CD14-positive monocyte (primary cell): ENCODE results near the gene MIPOL1. TPM values are rescaled to one million over a fixed set of nuclear protein-coding genes. Genes with fewer than 3 reads are reported as not detected.

Experiments
- DNase-seq, 3 donors: peaks; one replicate each; pipeline ENCODE4 v3.0.0-alpha.2; 2011 to 2022
- H2AFZ ChIP-seq: 2 replicates; pipeline ENCODE4 v1.6.0; 2012; ENCODE audit warnings: mild to moderate bottlenecking, low read depth, low read length, inconsistent platforms; ENCODE audit not compliant: insufficient read depth, poor library complexity, severe bottlenecking
- H3K27ac ChIP-seq, 2 donors: 1 replicate in 1 of 2; 2 replicates in 1 of 2; pipeline ENCODE4 v1.5.1; 2012 to 2013; ENCODE audit warnings: low read length in 2 of 2, control low read depth in 1 of 2, inconsistent platforms in 1 of 2, low read depth in 1 of 2, mild to moderate bottlenecking in 1 of 2
- H3K27me3 ChIP-seq, 2 donors: one replicate each; pipeline versions ENCODE4 v1.6.0 to v1.6.1; 2011 to 2013; ENCODE audit warnings: low read length in 2 of 2; ENCODE audit not compliant: control insufficient read depth in 2 of 2, insufficient read depth in 2 of 2
- H3K36me3 ChIP-seq, 2 donors: replicated peaks in 1 of 2; 1 replicate in 1 of 2; 2 replicates in 1 of 2; pipeline versions ENCODE4 v1.5.1 to v1.6.1; 2012 to 2013; ENCODE audit warnings: low read length in 2 of 2, control low read depth in 1 of 2, inconsistent platforms in 1 of 2, mild to moderate bottlenecking in 1 of 2; ENCODE audit not compliant: insufficient read depth in 2 of 2, control insufficient read depth in 1 of 2
- H3K4me1 ChIP-seq, 2 donors: 1 replicate in 1 of 2; 2 replicates in 1 of 2; pipeline versions ENCODE4 v1.5.1 to v1.6.1; 2012 to 2013; ENCODE audit warnings: low read length in 2 of 2, control low read depth in 1 of 2, inconsistent platforms in 1 of 2, mild to moderate bottlenecking in 1 of 2, moderate library complexity in 1 of 2; ENCODE audit not compliant: insufficient read depth in 2 of 2, control insufficient read depth in 1 of 2
- H3K4me2 ChIP-seq: replicated peaks from 2 replicates; pipeline ENCODE3; 2012; ENCODE audit warnings: low read length, moderate library complexity, mild to moderate bottlenecking; ENCODE audit not compliant: poor library complexity, severe bottlenecking; ENCODE audit errors: extremely low read depth
- H3K4me3 ChIP-seq, 3 experiments: fragments of 200-600 bp in 1 of 3; sonication (generic) in 1 of 3; replicated peaks in 1 of 3; 1 replicate in 2 of 3; 2 replicates in 1 of 3; pipeline ENCODE4 v1.5.1; 2011 to 2013; ENCODE audit warnings: low read length in 3 of 3, mild to moderate bottlenecking in 3 of 3, control low read depth in 2 of 3, low read depth in 2 of 3, inconsistent platforms in 1 of 3, moderate library complexity in 1 of 3
- H3K79me2 ChIP-seq: 2 replicates; pipeline ENCODE4 v1.6.0; 2012; ENCODE audit warnings: mild to moderate bottlenecking, control low read depth, inconsistent platforms, low read length, moderate library complexity; ENCODE audit not compliant: insufficient read depth
- H3K9ac ChIP-seq: 2 replicates; pipeline ENCODE4 v1.6.0; 2017; ENCODE audit warnings: low read length, mild to moderate bottlenecking; ENCODE audit not compliant: insufficient read depth, poor library complexity, severe bottlenecking
- H3K9me3 ChIP-seq, 2 donors: replicated peaks in 1 of 2; 1 replicate in 1 of 2; 2 replicates in 1 of 2; pipeline versions ENCODE4 v1.5.1 to v1.6.1; 2012 to 2013; ENCODE audit warnings: low read length in 2 of 2, control low read depth in 1 of 2; ENCODE audit not compliant: control insufficient read depth in 1 of 2, insufficient read depth in 1 of 2
- H4K20me1 ChIP-seq: 2 replicates; pipeline ENCODE4 v1.6.0; 2012; ENCODE audit warnings: mild to moderate bottlenecking, low read length, control low read depth, moderate library complexity; ENCODE audit not compliant: insufficient read depth
- H3K27ac Mint-ChIP-seq, 7 donors: one replicate each; pipeline ENCODE4 v1.8.0; 2020; ENCODE audit warnings: mild to moderate bottlenecking in 7 of 7, mixed read lengths in 7 of 7, moderate library complexity in 6 of 7, inconsistent platforms in 2 of 7
- H3K27me3 Mint-ChIP-seq, 3 donors: one replicate each; pipeline ENCODE4 v1.8.0; 2021 to 2022; ENCODE audit warnings: low read depth in 3 of 3, mild to moderate bottlenecking in 3 of 3, mixed read lengths in 3 of 3, moderate library complexity in 3 of 3, inconsistent platforms in 1 of 3
- H3K36me3 Mint-ChIP-seq, 2 donors: one replicate each; pipeline ENCODE4 v1.8.0; 2020; ENCODE audit warnings: mixed read lengths in 2 of 2, inconsistent platforms in 1 of 2, mild to moderate bottlenecking in 1 of 2
- H3K4me1 Mint-ChIP-seq: one replicate; pipeline ENCODE4 v1.8.0; 2020; ENCODE audit warnings: mild to moderate bottlenecking, mixed read lengths
- H3K4me3 Mint-ChIP-seq, 2 donors: one replicate each; pipeline ENCODE4 v1.8.0; 2020; ENCODE audit warnings: mild to moderate bottlenecking in 2 of 2, mixed read lengths in 2 of 2, moderate library complexity in 1 of 2
- H3K9me3 Mint-ChIP-seq, 7 donors: one replicate each; pipeline ENCODE4 v1.8.0; 2020 to 2022; ENCODE audit warnings: mixed read lengths in 7 of 7, mild to moderate bottlenecking in 6 of 7, moderate library complexity in 6 of 7, inconsistent platforms in 2 of 7
- WGBS: methylation state at CpG from one replicate; pipeline ENCODE4 v1.1.5; 2013; ENCODE audit warnings: missing lambda C conversion rate; ENCODE audit not compliant: insufficient coverage; 5-methylcytosine and 5-hydroxymethylcytosine counted together
- intact Hi-C, 2 donors: fragments of 100-400 bp; cut with micrococcal nuclease; formaldehyde crosslinking; loops; one replicate each; pipeline versions ENCODE4 v1.15.0 to v1.15.1; 2023
- polyA plus RNA-seq, 3 donors: library from polyadenylated mRNA; depleted of rRNA in 1 of 3; unstranded in 2 of 3; stranded (reverse) in 1 of 3; fragments of 300-500 nt in 2 of 3; fragments of >200 nt in 1 of 3; fragmentation: Illumina TruSeq in 2 of 3; gene quantifications; 1 replicate in 2 of 3; 2 replicates in 1 of 3; pipeline ENCODE4 v1.2.3, GENCODE V29; 2012 to 2021
- TF ChIP-seq, protein P1 (sequence below): fragments of 200-600 bp; IDR thresholded peaks from one replicate; pipeline ENCODE4 v1.8.0; 2022; ENCODE audit warnings: antibody characterized with exemption, mild to moderate bottlenecking

MIPOL1 gene
- polyA plus RNA-seq, 3 donors, result not detected

DNA sequence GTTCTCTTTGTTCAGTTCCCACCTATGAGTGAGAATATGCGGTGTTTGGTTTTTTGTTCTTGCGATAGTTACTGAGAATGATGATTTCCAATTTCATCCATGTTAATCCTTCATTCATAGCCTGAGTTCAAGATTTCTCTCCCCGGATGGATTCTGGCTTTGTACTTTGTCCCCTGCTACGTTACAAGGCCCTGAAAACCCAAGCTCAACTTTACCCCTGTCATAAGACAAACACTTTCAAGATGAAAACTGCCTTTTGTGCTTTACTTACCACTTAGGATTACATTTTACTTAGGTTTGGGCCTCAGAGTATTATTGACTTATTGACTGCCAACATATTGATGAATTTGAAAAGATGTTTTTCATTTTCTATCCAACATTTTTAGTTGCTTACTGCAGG lies 361.0 kb downstream of the MIPOL1 start:
- WGBS, result 70% methylated on average over 1 of the region's 4 CpGs
- Mint-ChIP-seq H3K9me3 (peaks cover 3 to 16% (median 9%) of the 10 kb centered on the region in 7 donors), H3K27me3 (peaks cover 1 to 3% (median 2%) of the 10 kb centered on the region in 3 donors), H3K27ac (peak overlapping the region in 1 of 7 donors; percentile 4), H3K36me3 (no peaks in the 10 kb centered on the region), H3K4me1 (no peaks in the 10 kb centered on the region), H3K4me3 (no peak overlapping the region)
- TF ChIP-seq, protein P1, sequence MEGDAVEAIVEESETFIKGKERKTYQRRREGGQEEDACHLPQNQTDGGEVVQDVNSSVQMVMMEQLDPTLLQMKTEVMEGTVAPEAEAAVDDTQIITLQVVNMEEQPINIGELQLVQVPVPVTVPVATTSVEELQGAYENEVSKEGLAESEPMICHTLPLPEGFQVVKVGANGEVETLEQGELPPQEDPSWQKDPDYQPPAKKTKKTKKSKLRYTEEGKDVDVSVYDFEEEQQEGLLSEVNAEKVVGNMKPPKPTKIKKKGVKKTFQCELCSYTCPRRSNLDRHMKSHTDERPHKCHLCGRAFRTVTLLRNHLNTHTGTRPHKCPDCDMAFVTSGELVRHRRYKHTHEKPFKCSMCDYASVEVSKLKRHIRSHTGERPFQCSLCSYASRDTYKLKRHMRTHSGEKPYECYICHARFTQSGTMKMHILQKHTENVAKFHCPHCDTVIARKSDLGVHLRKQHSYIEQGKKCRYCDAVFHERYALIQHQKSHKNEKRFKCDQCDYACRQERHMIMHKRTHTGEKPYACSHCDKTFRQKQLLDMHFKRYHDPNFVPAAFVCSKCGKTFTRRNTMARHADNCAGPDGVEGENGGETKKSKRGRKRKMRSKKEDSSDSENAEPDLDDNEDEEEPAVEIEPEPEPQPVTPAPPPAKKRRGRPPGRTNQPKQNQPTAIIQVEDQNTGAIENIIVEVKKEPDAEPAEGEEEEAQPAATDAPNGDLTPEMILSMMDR, result no peak
- Histone ChIP-seq H3K4me3 (no peak overlapping the region), H3K4me2 (no peak overlapping the region), H3K27me3 (peaks cover 0 to 2% of the 10 kb centered on the region in 2 donors), H3K9me3 (no peaks in the 10 kb centered on the region), H3K9ac (no peak overlapping the region), H3K79me2 (no peaks in the 10 kb centered on the region), H2AFZ (no peak overlapping the region), H3K4me1 (no peaks in the 10 kb centered on the region), H3K36me3 (no peaks in the 10 kb centered on the region), H4K20me1 (no peaks in the 10 kb centered on the region), H3K27ac (no peak overlapping the region)
- no peak for DNase-seq
- intact Hi-C loops, result no loop called here

DNA sequence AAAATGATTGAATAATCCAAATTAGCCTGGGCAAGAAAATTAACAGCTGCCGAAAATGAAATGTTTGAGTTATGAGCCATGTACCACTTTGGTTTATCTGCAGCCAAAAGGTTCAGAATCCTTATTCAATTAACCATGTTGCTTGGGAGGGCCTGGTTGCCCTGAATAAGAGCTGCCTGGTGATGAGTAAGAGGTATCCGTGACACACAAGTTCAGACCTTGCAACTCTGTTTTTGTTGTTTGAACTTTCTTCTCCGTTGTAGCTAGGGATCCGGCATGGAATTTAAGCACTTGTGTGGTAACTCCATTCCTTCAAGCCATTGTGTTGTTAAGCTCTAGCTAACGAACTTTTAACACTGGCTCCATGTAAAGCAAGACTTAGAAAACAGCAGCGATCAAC lies 361.6 kb downstream of the MIPOL1 start:
- TF ChIP-seq, protein P1, result no peak
- H3K27ac Mint-ChIP-seq, result no peak overlapping the region
- no peaks in the 10 kb centered on the region for H3K79me2 ChIP-seq
- no peak overlapping the region for H3K9ac ChIP-seq
- no peak overlapping the region for H3K4me2 ChIP-seq
- H2AFZ ChIP-seq, result no peak overlapping the region
- no peak overlapping the region for H3K4me3 Mint-ChIP-seq
- peaks cover 2 to 3% (median 3%) of the 10 kb centered on the region in 3 donors for H3K27me3 Mint-ChIP-seq
- H3K27me3 ChIP-seq, result peaks cover 0 to 2% of the 10 kb centered on the region in 2 donors
- 94% methylated on average over 3 of the region's 6 CpGs for WGBS
- H3K4me1 ChIP-seq, result no peaks in the 10 kb centered on the region
- H3K9me3 ChIP-seq, result no peaks in the 10 kb centered on the region
- DNase-seq, result no peak
- H4K20me1 ChIP-seq, result no peaks in the 10 kb centered on the region
- H3K9me3 Mint-ChIP-seq, result peaks cover 1 to 16% (median 6%) of the 10 kb centered on the region in 7 donors
- no peak overlapping the region for H3K27ac ChIP-seq
- no peaks in the 10 kb centered on the region for H3K4me1 Mint-ChIP-seq
- no peak overlapping the region for H3K4me3 ChIP-seq
- no peaks in the 10 kb centered on the region for H3K36me3 ChIP-seq
- intact Hi-C loops, result no loop called here
- no peaks in the 10 kb centered on the region for H3K36me3 Mint-ChIP-seq
